Measurements from ENCODE around the gene CLEC9A. TPM values are rescaled to one million over a fixed set of nuclear protein-coding genes. Genes with fewer than 3 reads are reported as not detected.

Gene CLEC9A
- total and polyA plus RNA-seq, 11 donors, result 0.04 to 0.24 (median 0.21) TPM; not detected in 6

- ATAC-seq, result no peak
Measured at GRCh38 chr12:10086387-10086786, 55.9 kb downstream of the CLEC9A start.

GRCh38 chr12:10088031-10088430, 57.5 kb downstream of the CLEC9A start:
- H3K4me3 ChIP-seq, result no peak overlapping the region
- peaks cover 0 to 16% (median 9%) of the 10 kb centered on the region in 12 donors for H3K9me3 ChIP-seq
- TF ChIP-seq CTCF (IDR thresholded peaks at IDR 0.05), result no peak
- no peak for TF ChIP-seq POLR2A (IDR thresholded peaks at IDR 0.05)
- peak overlapping the region in 1 of 12 donors; percentile 69 for H3K27ac ChIP-seq
- ATAC-seq (no peak), DNase-seq (no peak)
- H3K27me3 ChIP-seq, result no peaks in the 10 kb centered on the region
- intact Hi-C loops (cut with DNase I), result no loop called here
- peaks cover 0 to 5% (median 0%) of the 10 kb centered on the region in 9 donors for H3K36me3 ChIP-seq
- H3K4me1 ChIP-seq, result peaks cover 0 to 42% (median 1%) of the 10 kb centered on the region in 12 donors

More at GRCh38 chr12:10086387-10086786, 55.9 kb downstream of the CLEC9A start:
- H3K4me3 ChIP-seq, result no peak overlapping the region
- H3K36me3 ChIP-seq, result peaks cover 0 to 5% (median 0%) of the 10 kb centered on the region in 9 donors
- no peak overlapping the region for H3K27ac ChIP-seq
- TF ChIP-seq POLR2A (IDR thresholded peaks at IDR 0.05), result no peak
- TF ChIP-seq CTCF (IDR thresholded peaks at IDR 0.05), result no peak
- 83 to 93% (median 85%) methylated on average over 3 of the region's 3 CpGs for WGBS, 4 donors
- H3K27me3 ChIP-seq, result no peaks in the 10 kb centered on the region
- intact Hi-C loops (cut with DNase I), result no loop called here
- no peak for DNase-seq
- H3K9me3 ChIP-seq, result peaks cover 0 to 16% (median 9%) of the 10 kb centered on the region in 12 donors
- peaks cover 0 to 39% (median 0%) of the 10 kb centered on the region in 12 donors for H3K4me1 ChIP-seq

- ATAC-seq (no peak), DNase-seq (no peak)
- peaks cover 0 to 54% (median 5%) of the 10 kb centered on the region in 12 donors for H3K4me1 ChIP-seq
- no peaks in the 10 kb centered on the region for H3K27me3 ChIP-seq
- peak overlapping the region in 3 of 12 donors; percentile 39 to 69 (median 39) for H3K27ac ChIP-seq
- 45 to 51% (median 48%) methylated on average over 8 of the region's 8 CpGs for WGBS, 4 donors
- peaks cover 0 to 3% (median 0%) of the 10 kb centered on the region in 9 donors for H3K36me3 ChIP-seq
- no peak for TF ChIP-seq POLR2A (IDR thresholded peaks at IDR 0.05)
- no peak for TF ChIP-seq CTCF (IDR thresholded peaks at IDR 0.05)
- intact Hi-C loops (cut with DNase I), result no loop called here
- H3K9me3 ChIP-seq, result peaks cover 0 to 7% (median 3%) of the 10 kb centered on the region in 12 donors
- H3K4me3 ChIP-seq, result peak overlapping the region in 2 of 12 donors; percentile 2 to 13
Measured at GRCh38 chr12:10088955-10089900, 58.7 kb downstream of the CLEC9A start.

Data from heart left ventricle (tissue), 16 donors.